ENCODE results near the gene CSPG4.
"Not testable (repeated sequence)": the region's sequence is repeated elsewhere in the genome, so short reads cannot be mapped to it uniquely, and the experiment has no call there.

The CSPG4 gene

DNA sequence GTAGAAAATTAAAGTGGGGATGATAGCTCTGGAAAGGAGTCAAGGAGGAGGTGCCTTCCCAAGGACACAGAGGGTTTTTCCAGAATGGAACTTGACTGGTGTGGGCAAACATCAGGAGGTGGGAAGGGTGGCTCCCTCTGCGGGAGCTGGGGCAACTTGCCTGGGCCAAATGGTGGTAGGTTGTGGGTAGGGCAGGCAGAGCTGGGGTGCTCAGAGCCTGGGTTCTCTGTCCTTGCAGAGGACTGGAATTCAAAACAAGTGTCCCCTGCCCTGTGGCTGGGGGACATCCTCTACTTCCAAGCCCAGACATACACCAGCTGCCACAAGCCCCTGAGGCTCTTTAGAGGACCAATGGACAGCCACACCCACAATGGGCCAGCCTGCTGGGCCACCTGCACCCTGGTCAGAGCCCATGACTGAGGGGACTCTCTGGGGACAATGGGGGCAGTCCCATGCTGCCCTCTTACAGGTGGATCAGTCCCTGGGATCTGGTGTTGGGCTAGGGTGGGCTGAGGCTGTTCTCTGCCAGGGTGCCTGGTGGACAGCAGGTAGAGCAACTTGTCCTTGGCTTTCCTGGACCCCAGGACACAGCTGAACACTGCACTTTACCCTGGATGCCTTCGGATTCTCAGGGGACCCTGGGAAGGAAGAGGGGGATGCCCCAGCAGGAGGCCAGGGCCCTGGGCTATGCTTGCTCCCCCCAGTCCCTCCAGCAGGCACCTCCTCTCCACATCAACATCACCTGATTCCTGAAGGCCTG is 38.6 kb upstream of the CSPG4 start:
- Histone ChIP-seq H4K20me1 (ENCODE audit: insufficient read depth, low read length) (no peaks in the 10 kb centered on the region), H3K27me3 (ENCODE audit: insufficient read depth, low read length) (no peaks in the 10 kb centered on the region; the same call in 1 of the 2 replicates), H3K4me2 (ENCODE audit: low read length) (no peak overlapping the region), H3K4me3 (ENCODE audit: low read depth, low read length, poor library complexity, severe bottlenecking) (no peak overlapping the region), H3K9me3 (ENCODE audit: low read length) (no peaks in the 10 kb centered on the region), H2AFZ (ENCODE audit: low read length) (no peak overlapping the region), H3K9me2 (ENCODE audit: low read depth, low read length) (no peaks in the 10 kb centered on the region), H3K4me1 (ENCODE audit: insufficient read depth, low read length, severe bottlenecking) (no peaks in the 10 kb centered on the region), H3K79me2 (ENCODE audit: insufficient read depth, low read length) (no peaks in the 10 kb centered on the region), H3K9ac (ENCODE audit: low read length) (no peak overlapping the region), H3K36me3 (ENCODE audit: insufficient read depth, low read length) (no peaks in the 10 kb centered on the region), H3K27ac (ENCODE audit: low read depth, low read length, poor library complexity, severe bottlenecking) (no peak overlapping the region), H3F3A (ENCODE audit: insufficient read depth, low read length) (no peaks in the 10 kb centered on the region)
- TF ChIP-seq, protein P1, sequence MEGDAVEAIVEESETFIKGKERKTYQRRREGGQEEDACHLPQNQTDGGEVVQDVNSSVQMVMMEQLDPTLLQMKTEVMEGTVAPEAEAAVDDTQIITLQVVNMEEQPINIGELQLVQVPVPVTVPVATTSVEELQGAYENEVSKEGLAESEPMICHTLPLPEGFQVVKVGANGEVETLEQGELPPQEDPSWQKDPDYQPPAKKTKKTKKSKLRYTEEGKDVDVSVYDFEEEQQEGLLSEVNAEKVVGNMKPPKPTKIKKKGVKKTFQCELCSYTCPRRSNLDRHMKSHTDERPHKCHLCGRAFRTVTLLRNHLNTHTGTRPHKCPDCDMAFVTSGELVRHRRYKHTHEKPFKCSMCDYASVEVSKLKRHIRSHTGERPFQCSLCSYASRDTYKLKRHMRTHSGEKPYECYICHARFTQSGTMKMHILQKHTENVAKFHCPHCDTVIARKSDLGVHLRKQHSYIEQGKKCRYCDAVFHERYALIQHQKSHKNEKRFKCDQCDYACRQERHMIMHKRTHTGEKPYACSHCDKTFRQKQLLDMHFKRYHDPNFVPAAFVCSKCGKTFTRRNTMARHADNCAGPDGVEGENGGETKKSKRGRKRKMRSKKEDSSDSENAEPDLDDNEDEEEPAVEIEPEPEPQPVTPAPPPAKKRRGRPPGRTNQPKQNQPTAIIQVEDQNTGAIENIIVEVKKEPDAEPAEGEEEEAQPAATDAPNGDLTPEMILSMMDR (IDR thresholded peaks at IDR 0.05; ENCODE audit: low read length) = no peak
- TF ChIP-seq EZH2 (IDR thresholded peaks at IDR 0.05; ENCODE audit: borderline replicate concordance, low read length) = no peak

DNA sequence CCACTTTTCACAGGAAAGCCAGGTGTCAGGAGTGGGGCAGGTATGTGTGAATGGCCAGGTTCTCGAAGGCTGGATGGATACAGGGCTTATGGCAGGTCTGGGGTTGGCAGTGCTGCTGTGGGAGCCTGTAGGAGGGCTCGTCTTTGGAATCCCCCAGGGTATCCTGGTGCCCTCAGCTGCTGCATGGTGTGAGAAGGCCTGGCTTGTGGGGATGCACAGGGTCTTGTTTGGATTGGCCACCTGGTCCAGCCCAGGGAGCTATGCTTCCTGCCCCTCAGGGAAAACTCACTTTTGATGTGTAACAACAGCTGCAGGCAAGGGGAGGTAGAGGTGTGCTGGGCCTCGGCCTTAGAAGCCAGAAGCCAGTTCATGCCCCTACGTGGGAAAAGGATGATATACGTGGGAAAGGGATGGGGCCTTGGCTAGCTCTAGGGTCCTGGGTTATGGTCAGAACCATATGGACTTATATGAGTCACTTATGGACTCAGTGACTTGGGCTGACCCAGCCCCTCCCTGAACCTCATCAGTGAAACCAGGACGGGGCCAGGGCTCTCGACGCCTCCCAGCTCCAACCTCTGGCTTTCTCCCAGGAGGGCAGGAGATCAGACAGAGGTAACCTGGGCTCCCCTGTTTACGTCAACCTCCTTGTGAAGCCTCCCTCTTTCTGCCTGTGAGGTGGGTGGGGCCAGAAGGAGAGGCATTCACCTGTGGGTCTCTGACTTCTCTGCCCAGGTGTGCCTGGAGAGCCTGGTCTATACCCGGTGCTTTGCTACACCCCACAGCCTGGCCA is 37.8 kb upstream of the CSPG4 start:
- H4K20me1 ChIP-seq (ENCODE audit: insufficient read depth, low read length) = no peaks in the 10 kb centered on the region
- no peak for TF ChIP-seq EZH2 (IDR thresholded peaks at IDR 0.05; ENCODE audit: borderline replicate concordance, low read length)
- TF ChIP-seq, protein P1 (IDR thresholded peaks at IDR 0.05; ENCODE audit: low read length) = no peak

DNA sequence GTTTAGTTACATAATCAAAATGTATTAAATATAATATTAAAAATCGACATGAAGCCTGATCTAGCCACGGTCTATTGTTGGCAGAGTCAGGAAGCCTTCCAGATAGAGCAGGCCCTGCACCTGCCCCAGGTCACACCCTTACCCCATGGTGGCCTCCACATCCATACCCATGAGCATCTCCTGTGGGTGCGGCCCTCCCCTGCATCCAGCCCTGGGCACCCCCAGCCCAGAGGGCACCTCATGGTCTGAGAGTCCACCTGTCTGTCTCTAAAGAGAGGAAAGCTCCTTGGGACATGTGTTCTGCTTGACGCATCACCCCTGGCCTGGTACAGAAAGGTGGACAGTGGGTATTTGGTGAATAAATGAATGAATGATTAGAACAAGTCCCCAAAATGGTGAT is 37.2 kb upstream of the CSPG4 start:
- TF ChIP-seq, protein P1 (IDR thresholded peaks at IDR 0.05; ENCODE audit: low read length) = no peak

More for the DNA sequence above, 37.8 kb upstream of the CSPG4 start:
- no peak overlapping the region for H3K4me2 ChIP-seq (ENCODE audit: low read length)
- H3K4me3 ChIP-seq (ENCODE audit: low read depth, low read length, poor library complexity, severe bottlenecking) = no peak overlapping the region
- no peaks in the 10 kb centered on the region for H3K36me3 ChIP-seq (ENCODE audit: insufficient read depth, low read length)
- H3K27ac ChIP-seq (ENCODE audit: low read depth, low read length, poor library complexity, severe bottlenecking) = no peak overlapping the region
- H3K9me3 ChIP-seq (ENCODE audit: low read length) = no peaks in the 10 kb centered on the region
- H3F3A ChIP-seq (ENCODE audit: insufficient read depth, low read length) = no peaks in the 10 kb centered on the region
- no peaks in the 10 kb centered on the region for H3K9me2 ChIP-seq (ENCODE audit: low read depth, low read length)
- no peaks in the 10 kb centered on the region for H3K79me2 ChIP-seq (ENCODE audit: insufficient read depth, low read length)
- no peaks in the 10 kb centered on the region; the same call in 1 of the 2 replicates for H3K27me3 ChIP-seq (ENCODE audit: insufficient read depth, low read length)
- no peak overlapping the region for H3K9ac ChIP-seq (ENCODE audit: low read length)
- H2AFZ ChIP-seq (ENCODE audit: low read length) = no peak overlapping the region
- H3K4me1 ChIP-seq (ENCODE audit: insufficient read depth, low read length, severe bottlenecking) = no peaks in the 10 kb centered on the region

DNA sequence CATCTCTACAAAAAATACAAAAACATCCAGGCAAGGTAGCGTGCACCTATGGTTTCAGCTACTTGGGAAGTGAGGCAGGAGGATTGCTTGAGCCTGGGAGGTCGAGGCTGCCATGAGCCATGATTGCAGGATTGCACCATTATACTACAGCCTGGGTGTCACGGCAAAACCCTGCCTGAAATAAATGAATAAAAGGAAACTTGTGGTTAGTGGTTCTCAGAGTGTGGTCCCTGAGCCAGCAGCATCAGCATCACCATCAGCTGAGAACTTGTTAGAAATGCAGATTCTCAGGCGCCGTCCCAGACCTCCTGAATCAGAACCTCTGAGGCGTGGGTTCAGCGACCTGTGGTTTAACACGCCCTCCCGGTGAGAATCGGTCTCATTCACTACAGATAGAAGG is 36.2 kb upstream of the CSPG4 start:
- H3K79me2 ChIP-seq (ENCODE audit: insufficient read depth, low read length); H3F3A ChIP-seq (ENCODE audit: insufficient read depth, low read length); H3K9me3 ChIP-seq (ENCODE audit: low read length); H3K9me2 ChIP-seq (ENCODE audit: low read depth, low read length); H4K20me1 ChIP-seq (ENCODE audit: insufficient read depth, low read length); H3K4me3 ChIP-seq (ENCODE audit: low read depth, low read length, poor library complexity, severe bottlenecking); H3K27me3 ChIP-seq (ENCODE audit: insufficient read depth, low read length); H3K36me3 ChIP-seq (ENCODE audit: insufficient read depth, low read length); H2AFZ ChIP-seq (ENCODE audit: low read length); H3K4me1 ChIP-seq (ENCODE audit: insufficient read depth, low read length, severe bottlenecking); H3K27ac ChIP-seq (ENCODE audit: low read depth, low read length, poor library complexity, severe bottlenecking); H3K4me2 ChIP-seq (ENCODE audit: low read length); H3K9ac ChIP-seq (ENCODE audit: low read length): not testable (repeated sequence)

More for the DNA sequence above, 37.2 kb upstream of the CSPG4 start:
- Histone ChIP-seq H3K4me1 (ENCODE audit: insufficient read depth, low read length, severe bottlenecking) (no peaks in the 10 kb centered on the region), H2AFZ (ENCODE audit: low read length) (no peak overlapping the region), H4K20me1 (ENCODE audit: insufficient read depth, low read length) (no peaks in the 10 kb centered on the region), H3K9ac (ENCODE audit: low read length) (no peak overlapping the region), H3K27me3 (ENCODE audit: insufficient read depth, low read length) (no peaks in the 10 kb centered on the region; the same call in 1 of the 2 replicates), H3F3A (ENCODE audit: insufficient read depth, low read length) (no peaks in the 10 kb centered on the region), H3K9me2 (ENCODE audit: low read depth, low read length) (no peaks in the 10 kb centered on the region), H3K36me3 (ENCODE audit: insufficient read depth, low read length) (no peaks in the 10 kb centered on the region), H3K4me2 (ENCODE audit: low read length) (no peak overlapping the region), H3K4me3 (ENCODE audit: low read depth, low read length, poor library complexity, severe bottlenecking) (no peak overlapping the region), H3K79me2 (ENCODE audit: insufficient read depth, low read length) (no peaks in the 10 kb centered on the region), H3K27ac (ENCODE audit: low read depth, low read length, poor library complexity, severe bottlenecking) (no peak overlapping the region), H3K9me3 (ENCODE audit: low read length) (no peaks in the 10 kb centered on the region)

DNA sequence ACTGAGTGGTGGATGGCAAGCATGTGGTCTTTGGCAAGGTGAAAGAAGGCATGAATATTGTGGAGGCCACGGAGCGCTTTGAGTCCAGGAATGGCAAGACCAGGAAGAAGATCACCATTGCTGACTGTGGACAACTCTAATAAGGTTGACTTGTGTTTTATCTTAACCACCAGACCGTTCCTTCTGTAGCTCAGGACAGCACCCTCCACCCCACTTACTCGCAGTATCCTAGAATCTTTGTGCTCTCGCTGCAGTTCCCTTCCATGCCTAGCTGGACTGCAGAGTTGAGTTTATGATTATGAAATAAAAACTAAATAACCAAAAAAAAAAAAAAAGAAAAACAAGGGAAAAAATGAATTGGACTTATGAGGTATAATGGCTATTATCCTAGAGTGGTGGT is 34.5 kb upstream of the CSPG4 start:
- not testable (repeated sequence) for H3K9ac ChIP-seq (ENCODE audit: low read length); H3F3A ChIP-seq (ENCODE audit: insufficient read depth, low read length); H3K27ac ChIP-seq (ENCODE audit: low read depth, low read length, poor library complexity, severe bottlenecking); H3K27me3 ChIP-seq (ENCODE audit: insufficient read depth, low read length); H3K4me1 ChIP-seq (ENCODE audit: insufficient read depth, low read length, severe bottlenecking); H3K79me2 ChIP-seq (ENCODE audit: insufficient read depth, low read length); H3K4me2 ChIP-seq (ENCODE audit: low read length); H3K9me2 ChIP-seq (ENCODE audit: low read depth, low read length); H2AFZ ChIP-seq (ENCODE audit: low read length); H4K20me1 ChIP-seq (ENCODE audit: insufficient read depth, low read length); H3K36me3 ChIP-seq (ENCODE audit: insufficient read depth, low read length); H3K4me3 ChIP-seq (ENCODE audit: low read depth, low read length, poor library complexity, severe bottlenecking); H3K9me3 ChIP-seq (ENCODE audit: low read length)

Data from OCI-LY1 (cell line).